Stimulated activated CD8-positive, alpha-beta memory T cell treated with anti-CD3 and anti-CD28 coated beads, Interleukin-4, amount 100 ng/mL, for 24 hours (primary cell): ENCODE measurements around the gene HTR2C.
"Not testable (repeated sequence)": the region's sequence is repeated elsewhere in the genome, so short reads cannot be mapped to it uniquely, and the experiment has no call there.

ENCODE experiments used
- DNase-seq: peaks from one replicate; pipeline ENCODE4 v3.0.0-alpha.2; 2020; ENCODE audit warnings: low read depth

HTR2C gene

GRCh38 chrX:114583646-114584374, at the start of gene HTR2C:
TSS of gene HTR2C (plus strand) at chrX:114584086. CDS start at chrX:114726937, 142,851 bp downstream.
- DNase-seq, result no peak

- no peak for DNase-seq
These were observed 3.5 kb upstream of the HTR2C start for GRCh38 chrX:114580336-114580735.

- no peak for DNase-seq
These were observed 2.2 kb upstream of the HTR2C start for GRCh38 chrX:114581528-114582263.

GRCh38 chrX:114582264-114582632, 1.6 kb upstream of the HTR2C start:
- no peak for DNase-seq

- no peak for DNase-seq
These were observed 1.0 kb upstream of the HTR2C start for GRCh38 chrX:114582698-114583395.

GRCh38 chrX:114584375-114584943, 573 bp downstream of the HTR2C start:
- DNase-seq, result no peak

GRCh38 chrX:114584983-114585842, 1.3 kb downstream of the HTR2C start:
- no peak for DNase-seq

GRCh38 chrX:114591121-114591520, 7.2 kb downstream of the HTR2C start:
- DNase-seq, result no peak

GRCh38 chrX:114599305-114599704, 15.4 kb downstream of the HTR2C start:
- DNase-seq, result no peak

GRCh38 chrX:114599911-114600310, 16.0 kb downstream of the HTR2C start:
- DNase-seq, result no peak

- not testable (repeated sequence) for DNase-seq
These were observed 22.7 kb downstream of the HTR2C start for GRCh38 chrX:114606619-114607018.

GRCh38 chrX:114611018-114611619, 27.2 kb downstream of the HTR2C start:
- DNase-seq, result no peak

GRCh38 chrX:114615765-114616164, 31.9 kb downstream of the HTR2C start:
- DNase-seq, result no peak

GRCh38 chrX:114619874-114620273, 36.0 kb downstream of the HTR2C start:
- no peak for DNase-seq

- no peak for DNase-seq
These were observed 42.4 kb downstream of the HTR2C start for GRCh38 chrX:114626323-114626722.

GRCh38 chrX:114635986-114636385, 52.1 kb downstream of the HTR2C start:
- DNase-seq, result no peak

- no peak for DNase-seq
These were observed 66.5 kb downstream of the HTR2C start for GRCh38 chrX:114650351-114650750.

- DNase-seq, result no peak
These were observed 91.5 kb downstream of the HTR2C start for GRCh38 chrX:114675365-114675764.

GRCh38 chrX:114700533-114700932, 116.6 kb downstream of the HTR2C start:
- DNase-seq, result not testable (repeated sequence)

GRCh38 chrX:114709406-114709805, 125.5 kb downstream of the HTR2C start:
- DNase-seq, result no peak

GRCh38 chrX:114710571-114710970, 126.7 kb downstream of the HTR2C start:
- no peak for DNase-seq
